Activated T-cell treated with anti-CD3 and anti-CD28 coated beads, Interleukin-2, amount 50 U/mL, for 4 hours (primary cell): ENCODE measurements around the gene STARD6. TPM values are rescaled to one million over a fixed set of nuclear protein-coding genes. Genes with fewer than 3 reads are reported as not detected.
"Not testable (repeated sequence)": the region's sequence is repeated elsewhere in the genome, so short reads cannot be mapped to it uniquely, and the experiment has no call there.

Source experiments
- ATAC-seq, 2 donors: fragments of 200-7000 bp; cut with Tn5 transposase; one replicate each; pipeline ENCODE4 v1.10.0; 2021
- DNase-seq: peaks from one replicate; pipeline ENCODE4 v3.0.0-alpha.2; 2020
- H3K27me3 Mint-ChIP-seq: one replicate; pipeline ENCODE4 v1.8.0; 2021; ENCODE audit warnings: low read depth, mixed read lengths
- H3K36me3 Mint-ChIP-seq: one replicate; pipeline ENCODE4 v1.8.0; 2022; ENCODE audit warnings: mixed read lengths; ENCODE audit not compliant: insufficient read depth
- H3K4me1 Mint-ChIP-seq: one replicate; pipeline ENCODE4 v1.8.0; 2021; ENCODE audit warnings: low read depth, mixed read lengths
- H3K4me3 Mint-ChIP-seq: one replicate; pipeline ENCODE4 v1.8.0; 2021; ENCODE audit warnings: mild to moderate bottlenecking, moderate library complexity, mixed read lengths
- H3K9me3 Mint-ChIP-seq: one replicate; pipeline ENCODE4 v1.8.0; 2021; ENCODE audit warnings: mixed read lengths
- total RNA-seq, 3 donors: library from RNA; stranded (reverse); gene quantifications; one replicate each; pipeline ENCODE4 v1.2.1, GENCODE V29; 2021

STARD6 gene
- under 1 TPM in 1 of 3 donors, not detected in 2; 0.52 TPM for total RNA-seq

GRCh38 chr18:54357660-54358494 lies at the start of gene STARD6, which contains the start of gene C18orf54:
Gene STARD6 (minus strand): TSS chr18:54357858. CDS start chr18:54354573, 3,285 bp downstream.
Gene C18orf54 (plus strand): TSS chr18:54357906. CDS start chr18:54360573, 2,667 bp downstream.
- ATAC-seq (peak; percentile 98), DNase-seq (peak; percentile 84)
- no peaks in the 10 kb centered on the region for H3K9me3 Mint-ChIP-seq
- peak within 1 kb of the TSS; percentile 100 for H3K4me3 Mint-ChIP-seq
- peaks cover 2% of the 10 kb centered on the region for H3K27me3 Mint-ChIP-seq
- peaks cover 13% of the 10 kb centered on the region for H3K4me1 Mint-ChIP-seq
- peaks cover 2% of the 10 kb centered on the region for H3K36me3 Mint-ChIP-seq

- Mint-ChIP-seq H3K9me3 (no peaks in the 10 kb centered on the region), H3K27me3 (peaks cover 7% of the 10 kb centered on the region), H3K36me3 (no peaks in the 10 kb centered on the region), H3K4me3 (no peak overlapping the region), H3K4me1 (no peaks in the 10 kb centered on the region)
- DNase-seq (no peak), ATAC-seq (no peak)
Measured at GRCh38 chr18:54405290-54405689, 47.6 kb upstream of the STARD6 start.

- no peak for ATAC-seq
- H3K9me3 Mint-ChIP-seq, result no peaks in the 10 kb centered on the region
- no peak overlapping the region for H3K4me3 Mint-ChIP-seq
- DNase-seq, result no peak
- peaks cover 1% of the 10 kb centered on the region for H3K27me3 Mint-ChIP-seq
- no peaks in the 10 kb centered on the region for H3K4me1 Mint-ChIP-seq
- no peaks in the 10 kb centered on the region for H3K36me3 Mint-ChIP-seq
Measured at GRCh38 chr18:54396760-54397159, 39.1 kb upstream of the STARD6 start.

GRCh38 chr18:54393648-54394294 lies 36.1 kb upstream of the STARD6 start:
- no peak overlapping the region for H3K4me3 Mint-ChIP-seq
- peaks cover 3% of the 10 kb centered on the region for H3K27me3 Mint-ChIP-seq
- DNase-seq (no peak), ATAC-seq (no peak)
- no peaks in the 10 kb centered on the region for H3K9me3 Mint-ChIP-seq
- peaks cover 4% of the 10 kb centered on the region for H3K4me1 Mint-ChIP-seq
- no peaks in the 10 kb centered on the region for H3K36me3 Mint-ChIP-seq

GRCh38 chr18:54392543-54393023 lies 34.9 kb upstream of the STARD6 start:
- Mint-ChIP-seq H3K4me1 (peaks cover 9% of the 10 kb centered on the region), H3K27me3 (peaks cover 3% of the 10 kb centered on the region), H3K36me3 (no peaks in the 10 kb centered on the region), H3K4me3 (no peak overlapping the region), H3K9me3 (no peaks in the 10 kb centered on the region)
- ATAC-seq (peak; percentile 55 to 59), DNase-seq (no peak)

GRCh38 chr18:54390838-54391237 lies 33.2 kb upstream of the STARD6 start:
- Mint-ChIP-seq H3K9me3 (no peaks in the 10 kb centered on the region), H3K4me3 (no peak overlapping the region), H3K27me3 (peaks cover 5% of the 10 kb centered on the region), H3K36me3 (no peaks in the 10 kb centered on the region), H3K4me1 (peaks cover 9% of the 10 kb centered on the region)
- DNase-seq (no peak), ATAC-seq (no peak)

- ATAC-seq (no peak), DNase-seq (no peak)
- Mint-ChIP-seq H3K27me3 (peaks cover 5% of the 10 kb centered on the region), H3K36me3 (no peaks in the 10 kb centered on the region), H3K4me1 (peaks cover 9% of the 10 kb centered on the region), H3K9me3 (no peaks in the 10 kb centered on the region), H3K4me3 (no peak overlapping the region)
Measured at GRCh38 chr18:54389143-54389505, 31.5 kb upstream of the STARD6 start.

GRCh38 chr18:54388203-54389142 lies 30.8 kb upstream of the STARD6 start:
- ATAC-seq, result peak; percentile 43 to 67
- H3K4me3 Mint-ChIP-seq, result no peak overlapping the region
- H3K4me1 Mint-ChIP-seq, result peaks cover 9% of the 10 kb centered on the region

GRCh38 chr18:54387631-54388030 lies 30.0 kb upstream of the STARD6 start:
- ATAC-seq (no peak), DNase-seq (no peak)
- Mint-ChIP-seq H3K27me3 (peaks cover 5% of the 10 kb centered on the region), H3K4me3 (no peak overlapping the region), H3K36me3 (no peaks in the 10 kb centered on the region), H3K9me3 (no peaks in the 10 kb centered on the region), H3K4me1 (peaks cover 9% of the 10 kb centered on the region)

More at GRCh38 chr18:54388203-54389142, 30.8 kb upstream of the STARD6 start:
- Mint-ChIP-seq H3K36me3 (no peaks in the 10 kb centered on the region), H3K9me3 (no peaks in the 10 kb centered on the region), H3K27me3 (peaks cover 5% of the 10 kb centered on the region)
- no peak for DNase-seq

- H3K27me3 Mint-ChIP-seq, DNase-seq, H3K36me3 Mint-ChIP-seq, H3K9me3 Mint-ChIP-seq, H3K4me3 Mint-ChIP-seq, H3K4me1 Mint-ChIP-seq, ATAC-seq: not testable (repeated sequence)
Measured at GRCh38 chr18:54386800-54387495, 29.3 kb upstream of the STARD6 start.

- no peak for DNase-seq
- Mint-ChIP-seq H3K36me3 (no peaks in the 10 kb centered on the region), H3K9me3 (no peaks in the 10 kb centered on the region), H3K4me3 (no peak overlapping the region), H3K4me1 (peaks cover 9% of the 10 kb centered on the region), H3K27me3 (peaks cover 4% of the 10 kb centered on the region)
- no peak for ATAC-seq
Measured at GRCh38 chr18:54386043-54386442, 28.4 kb upstream of the STARD6 start.

- no peaks in the 10 kb centered on the region for H3K9me3 Mint-ChIP-seq
- H3K4me3 Mint-ChIP-seq, result no peak overlapping the region
- DNase-seq (no peak), ATAC-seq (no peak)
- H3K27me3 Mint-ChIP-seq, result peaks cover 2% of the 10 kb centered on the region
- H3K4me1 Mint-ChIP-seq, result no peaks in the 10 kb centered on the region
- no peaks in the 10 kb centered on the region for H3K36me3 Mint-ChIP-seq
Measured at GRCh38 chr18:54382733-54383252, 25.1 kb upstream of the STARD6 start.

GRCh38 chr18:54382076-54382475 lies 24.4 kb upstream of the STARD6 start:
- Mint-ChIP-seq H3K36me3 (no peaks in the 10 kb centered on the region), H3K9me3 (no peaks in the 10 kb centered on the region), H3K27me3 (peaks cover 2% of the 10 kb centered on the region), H3K4me1 (no peaks in the 10 kb centered on the region), H3K4me3 (no peak overlapping the region)
- ATAC-seq (no peak), DNase-seq (no peak)
